ENCODE measurements around the gene SGMS1.
"Not testable (repeated sequence)": the region's sequence is repeated elsewhere in the genome, so short reads cannot be mapped to it uniquely, and the experiment has no call there.

Gene SGMS1

DNA sequence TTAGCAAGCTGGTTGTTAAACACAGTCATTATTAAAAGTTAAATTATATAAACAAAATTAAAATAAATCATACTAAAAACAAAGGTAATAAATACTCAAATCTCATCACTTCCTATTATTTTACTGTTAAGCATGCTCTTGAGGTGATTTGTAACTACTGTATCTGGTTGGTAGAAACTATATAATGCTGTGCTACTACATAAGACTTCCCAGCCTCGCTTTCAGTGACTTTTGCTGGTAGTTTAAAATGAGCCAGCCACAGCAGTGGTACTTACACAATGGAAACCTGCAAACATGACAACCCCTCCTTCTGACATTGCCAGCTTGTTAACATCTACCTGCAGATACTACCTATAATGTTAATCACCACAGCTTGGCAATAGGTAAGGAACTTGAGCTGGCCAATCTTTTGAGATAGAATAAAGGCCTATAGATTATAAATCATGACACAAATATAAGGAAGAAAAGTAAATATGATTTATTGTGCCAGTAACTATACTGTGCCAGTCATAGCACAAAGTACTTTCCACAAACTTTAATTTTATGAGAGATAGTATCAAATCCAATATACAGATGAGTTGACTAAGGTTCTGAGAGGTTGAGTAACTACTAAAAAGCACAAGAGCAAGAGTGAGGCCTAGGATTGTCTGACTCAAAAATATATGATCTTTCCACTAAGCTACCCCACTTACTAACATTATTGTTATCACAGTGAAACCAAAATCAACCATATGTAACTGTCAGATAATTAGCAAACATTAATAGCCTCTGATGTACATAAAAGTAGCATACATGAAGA lies 191.3 kb downstream of the SGMS1 start:
- H3K4me1 Mint-ChIP-seq (ENCODE audit: low read depth): peaks cover 29% of the 10 kb centered on the region
- peak overlapping the region; percentile 39 for H3K4me3 Mint-ChIP-seq
- peaks cover 45% of the 10 kb centered on the region for H3K36me3 Mint-ChIP-seq
- peak overlapping the region; percentile 76 for H3K27ac Mint-ChIP-seq
- no peaks in the 10 kb centered on the region for H3K27me3 Mint-ChIP-seq
- H3K9me3 Mint-ChIP-seq (ENCODE audit: low read depth): no peaks in the 10 kb centered on the region

- no peaks in the 10 kb centered on the region for H3K9me3 Mint-ChIP-seq (ENCODE audit: low read depth)
- H3K4me3 Mint-ChIP-seq: peak overlapping the region; percentile 28
- H3K27me3 Mint-ChIP-seq: no peaks in the 10 kb centered on the region
- peaks cover 25% of the 10 kb centered on the region for H3K4me1 Mint-ChIP-seq (ENCODE audit: low read depth)
- peaks cover 44% of the 10 kb centered on the region for H3K36me3 Mint-ChIP-seq
- peak overlapping the region; percentile 36 for H3K27ac Mint-ChIP-seq
Observed at GRCh38 chr10:50431791-50432190, 192.0 kb downstream of the SGMS1 start.

DNA sequence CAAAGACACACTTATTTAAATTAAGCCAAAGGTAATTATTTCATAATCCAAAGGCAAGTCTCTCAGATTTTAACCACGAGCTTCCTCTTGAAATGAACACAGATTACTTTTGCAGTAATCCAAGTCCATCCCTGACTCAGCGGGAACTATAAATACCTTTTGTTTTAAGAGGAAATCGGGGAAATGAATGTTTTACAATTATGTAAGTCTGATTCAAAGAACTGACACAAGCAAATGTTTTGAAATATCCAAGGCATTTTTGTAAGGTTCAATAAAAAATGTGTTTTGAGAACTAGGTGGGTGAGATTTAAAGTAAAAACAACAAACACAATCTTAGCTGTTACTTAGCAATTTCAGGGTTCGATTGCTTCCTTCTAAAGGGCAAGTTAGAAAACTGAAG lies 192.6 kb downstream of the SGMS1 start:
- Mint-ChIP-seq H3K36me3 (peaks cover 46% of the 10 kb centered on the region), H3K4me1 (ENCODE audit: low read depth) (peaks cover 28% of the 10 kb centered on the region), H3K4me3 (no peak overlapping the region), H3K9me3 (ENCODE audit: low read depth) (no peaks in the 10 kb centered on the region), H3K27me3 (no peaks in the 10 kb centered on the region), H3K27ac (peak overlapping the region; percentile 36)

DNA sequence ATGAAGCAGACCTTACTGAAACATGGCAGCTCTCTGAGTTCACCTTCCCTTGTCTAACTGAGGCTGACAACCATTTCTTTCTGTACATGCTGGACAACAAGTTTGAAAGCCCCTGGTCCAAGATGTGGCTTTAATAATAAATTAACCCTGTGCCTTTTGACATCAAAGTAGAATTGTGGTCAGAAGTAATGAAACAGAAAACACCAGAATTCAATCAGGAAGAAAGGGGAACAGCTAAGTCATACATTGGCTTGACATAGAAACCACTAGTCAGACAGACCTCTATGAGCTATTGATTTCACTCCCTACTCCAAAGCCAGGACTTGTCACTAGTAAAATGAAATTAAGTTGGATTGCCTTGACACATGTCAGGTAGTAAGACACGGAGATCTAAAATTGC lies 197.3 kb downstream of the SGMS1 start:
- Mint-ChIP-seq H3K36me3 (peaks cover 30% of the 10 kb centered on the region), H3K27ac (no peak overlapping the region), H3K4me3 (no peak overlapping the region), H3K4me1 (ENCODE audit: low read depth) (peaks cover 10% of the 10 kb centered on the region), H3K27me3 (no peaks in the 10 kb centered on the region), H3K9me3 (ENCODE audit: low read depth) (no peaks in the 10 kb centered on the region)

GRCh38 chr10:50425215-50425614 lies 198.5 kb downstream of the SGMS1 start:
- peaks cover 16% of the 10 kb centered on the region for H3K4me1 Mint-ChIP-seq (ENCODE audit: low read depth)
- not testable (repeated sequence) for H3K4me3 Mint-ChIP-seq; H3K9me3 Mint-ChIP-seq (ENCODE audit: low read depth); H3K27me3 Mint-ChIP-seq; H3K27ac Mint-ChIP-seq
- peaks cover 29% of the 10 kb centered on the region for H3K36me3 Mint-ChIP-seq

GRCh38 chr10:50423448-50423847 lies 200.3 kb downstream of the SGMS1 start:
- Mint-ChIP-seq H3K27me3 (no peaks in the 10 kb centered on the region), H3K4me3 (no peak overlapping the region), H3K9me3 (ENCODE audit: low read depth) (no peaks in the 10 kb centered on the region), H3K27ac (no peak overlapping the region), H3K36me3 (peaks cover 29% of the 10 kb centered on the region), H3K4me1 (ENCODE audit: low read depth) (peaks cover 31% of the 10 kb centered on the region)

DNA sequence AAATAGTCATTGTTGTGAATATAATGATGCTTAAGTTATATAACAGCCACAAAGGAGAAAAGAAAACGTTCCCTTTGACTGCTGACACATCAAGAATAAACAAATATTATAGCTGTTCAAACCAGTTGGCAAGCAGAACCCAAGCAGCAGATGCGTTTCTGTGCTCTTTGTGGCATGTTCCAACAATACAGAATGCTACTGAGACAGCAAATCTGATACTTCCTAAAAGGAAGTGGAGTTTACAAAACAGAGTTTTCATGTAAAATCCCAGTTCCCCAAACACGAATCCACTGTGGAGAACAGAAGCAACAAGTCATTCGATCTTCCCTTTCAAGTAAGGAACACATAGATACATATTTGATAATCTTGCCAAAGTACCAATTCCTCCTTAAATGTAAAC lies 201.5 kb downstream of the SGMS1 start:
- Mint-ChIP-seq H3K36me3 (peaks cover 23% of the 10 kb centered on the region), H3K9me3 (ENCODE audit: low read depth) (no peaks in the 10 kb centered on the region), H3K27me3 (no peaks in the 10 kb centered on the region), H3K4me1 (ENCODE audit: low read depth) (peaks cover 38% of the 10 kb centered on the region), H3K4me3 (no peak overlapping the region), H3K27ac (no peak overlapping the region)

- H3K4me1 Mint-ChIP-seq (ENCODE audit: low read depth): peaks cover 39% of the 10 kb centered on the region
- no peaks in the 10 kb centered on the region for H3K27me3 Mint-ChIP-seq
- no peak overlapping the region for H3K4me3 Mint-ChIP-seq
- H3K36me3 Mint-ChIP-seq: peaks cover 18% of the 10 kb centered on the region
- H3K27ac Mint-ChIP-seq: no peak overlapping the region
- no peaks in the 10 kb centered on the region for H3K9me3 Mint-ChIP-seq (ENCODE audit: low read depth)
Observed at GRCh38 chr10:50421026-50421719, 202.6 kb downstream of the SGMS1 start.

- Mint-ChIP-seq H3K36me3 (peaks cover 17% of the 10 kb centered on the region), H3K4me3 (no peak overlapping the region), H3K27me3 (no peaks in the 10 kb centered on the region), H3K9me3 (ENCODE audit: low read depth) (no peaks in the 10 kb centered on the region), H3K27ac (peak overlapping the region; percentile 7), H3K4me1 (ENCODE audit: low read depth) (peaks cover 39% of the 10 kb centered on the region)
Observed at GRCh38 chr10:50420196-50420595, 203.6 kb downstream of the SGMS1 start.

GRCh38 chr10:50419756-50420155 lies 204.0 kb downstream of the SGMS1 start:
- peaks cover 16% of the 10 kb centered on the region for H3K36me3 Mint-ChIP-seq

GRCh38 chr10:50419091-50419490 lies 204.7 kb downstream of the SGMS1 start:
- H3K27ac Mint-ChIP-seq: no peak overlapping the region
- no peaks in the 10 kb centered on the region for H3K9me3 Mint-ChIP-seq (ENCODE audit: low read depth)
- no peaks in the 10 kb centered on the region for H3K27me3 Mint-ChIP-seq
- H3K4me1 Mint-ChIP-seq (ENCODE audit: low read depth): peaks cover 39% of the 10 kb centered on the region
- peak overlapping the region; percentile 88 for H3K4me3 Mint-ChIP-seq
- peaks cover 15% of the 10 kb centered on the region for H3K36me3 Mint-ChIP-seq

More at GRCh38 chr10:50419756-50420155, 204.0 kb downstream of the SGMS1 start:
- no peaks in the 10 kb centered on the region for H3K27me3 Mint-ChIP-seq
- H3K4me3 Mint-ChIP-seq: no peak overlapping the region
- H3K27ac Mint-ChIP-seq: peak overlapping the region; percentile 7
- H3K4me1 Mint-ChIP-seq (ENCODE audit: low read depth): peaks cover 39% of the 10 kb centered on the region
- no peaks in the 10 kb centered on the region for H3K9me3 Mint-ChIP-seq (ENCODE audit: low read depth)

DNA sequence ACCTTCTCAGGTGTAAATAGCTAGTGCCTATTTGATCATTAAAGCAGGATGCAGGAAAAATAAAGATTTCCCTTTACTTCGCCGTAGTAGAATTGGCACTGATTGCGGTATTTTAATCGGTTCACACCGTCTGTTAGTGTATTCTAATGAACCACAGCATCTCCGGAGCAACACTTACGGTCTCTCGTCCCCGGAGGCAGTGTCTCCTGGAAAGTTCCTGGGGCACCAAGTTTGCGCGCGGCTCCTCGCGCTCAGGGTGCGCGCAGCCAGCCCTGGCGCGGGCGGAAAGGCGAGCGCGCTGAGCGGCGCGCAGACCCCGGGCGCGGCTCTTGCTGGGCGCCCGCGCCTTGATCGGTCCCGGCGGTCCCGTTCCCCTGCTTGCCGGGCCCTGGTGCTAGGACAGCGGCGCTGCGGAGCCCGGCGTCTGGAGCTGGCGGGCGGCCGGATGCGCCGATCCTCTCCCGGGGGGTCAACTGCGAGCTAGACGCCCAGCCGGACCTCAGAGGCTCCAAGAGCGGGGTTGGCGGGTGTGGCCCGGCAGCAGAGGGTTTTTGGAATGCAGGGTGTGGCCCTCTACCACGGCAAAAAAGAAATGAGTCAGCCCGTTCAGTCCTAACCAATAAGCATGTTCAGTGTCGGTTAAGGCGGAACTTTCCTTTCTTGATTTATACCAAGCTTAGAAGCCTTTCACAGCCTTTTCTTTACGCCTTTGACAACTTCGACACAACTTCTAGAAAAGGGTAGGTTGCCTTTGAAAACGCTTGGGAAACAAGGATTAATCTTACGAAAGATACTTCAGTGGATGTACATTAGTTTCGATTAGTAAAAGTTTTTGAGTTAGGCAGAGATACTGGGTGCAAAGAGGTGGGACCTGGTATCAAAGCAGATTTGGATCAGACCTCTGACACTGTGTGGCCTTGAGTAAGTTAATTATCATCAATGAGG lies 205.6 kb downstream of the SGMS1 start:
- Mint-ChIP-seq H3K27me3 (no peaks in the 10 kb centered on the region), H3K27ac (no peak overlapping the region), H3K36me3 (peaks cover 15% of the 10 kb centered on the region), H3K4me1 (ENCODE audit: low read depth) (peaks cover 41% of the 10 kb centered on the region), H3K9me3 (ENCODE audit: low read depth) (no peaks in the 10 kb centered on the region), H3K4me3 (peak overlapping the region; percentile 88)

DNA sequence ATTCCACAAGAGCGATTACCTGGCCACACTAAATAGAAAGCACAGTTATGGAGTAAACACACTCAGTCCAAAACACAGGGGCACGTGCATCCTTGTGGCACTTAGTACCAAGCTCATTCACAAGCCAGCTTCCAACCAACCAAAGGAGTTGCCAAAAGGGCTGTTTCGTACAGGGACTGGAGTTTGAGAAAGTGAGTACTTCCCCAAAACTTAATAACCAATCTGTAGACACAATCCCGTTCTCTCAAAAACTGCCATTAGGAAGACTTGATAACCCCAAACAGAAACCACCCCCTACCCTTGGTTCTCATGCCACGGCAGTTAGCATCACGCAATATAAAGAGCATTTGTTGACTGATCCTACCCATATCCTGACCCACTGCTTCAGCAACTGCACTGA lies 206.3 kb downstream of the SGMS1 start:
- Mint-ChIP-seq H3K4me3 (peak overlapping the region; percentile 76), H3K36me3 (peaks cover 14% of the 10 kb centered on the region), H3K27ac (no peak overlapping the region), H3K9me3 (ENCODE audit: low read depth) (no peaks in the 10 kb centered on the region), H3K27me3 (no peaks in the 10 kb centered on the region), H3K4me1 (ENCODE audit: low read depth) (peaks cover 40% of the 10 kb centered on the region)

GRCh38 chr10:50416881-50417280 lies 206.9 kb downstream of the SGMS1 start:
- no peaks in the 10 kb centered on the region for H3K27me3 Mint-ChIP-seq
- no peak overlapping the region for H3K4me3 Mint-ChIP-seq
- H3K36me3 Mint-ChIP-seq: peaks cover 15% of the 10 kb centered on the region
- no peak overlapping the region for H3K27ac Mint-ChIP-seq
- H3K9me3 Mint-ChIP-seq (ENCODE audit: low read depth): no peaks in the 10 kb centered on the region
- H3K4me1 Mint-ChIP-seq (ENCODE audit: low read depth): peaks cover 40% of the 10 kb centered on the region
